Uterine smooth muscle cell (primary cell): ENCODE measurements around the gene TEX10. TPM values are rescaled to one million over a fixed set of nuclear protein-coding genes. Genes with fewer than 3 reads are reported as not detected.

Experiments
- total RNA-seq: library from RNA; depleted of rRNA; stranded (reverse); fragments of >200 nt; gene quantifications from 2 replicates; pipeline ENCODE4 v1.2.3, GENCODE V29; 2014

Gene TEX10
- 40.2 and 44.5 TPM in 2 replicates for total RNA-seq

DNA sequence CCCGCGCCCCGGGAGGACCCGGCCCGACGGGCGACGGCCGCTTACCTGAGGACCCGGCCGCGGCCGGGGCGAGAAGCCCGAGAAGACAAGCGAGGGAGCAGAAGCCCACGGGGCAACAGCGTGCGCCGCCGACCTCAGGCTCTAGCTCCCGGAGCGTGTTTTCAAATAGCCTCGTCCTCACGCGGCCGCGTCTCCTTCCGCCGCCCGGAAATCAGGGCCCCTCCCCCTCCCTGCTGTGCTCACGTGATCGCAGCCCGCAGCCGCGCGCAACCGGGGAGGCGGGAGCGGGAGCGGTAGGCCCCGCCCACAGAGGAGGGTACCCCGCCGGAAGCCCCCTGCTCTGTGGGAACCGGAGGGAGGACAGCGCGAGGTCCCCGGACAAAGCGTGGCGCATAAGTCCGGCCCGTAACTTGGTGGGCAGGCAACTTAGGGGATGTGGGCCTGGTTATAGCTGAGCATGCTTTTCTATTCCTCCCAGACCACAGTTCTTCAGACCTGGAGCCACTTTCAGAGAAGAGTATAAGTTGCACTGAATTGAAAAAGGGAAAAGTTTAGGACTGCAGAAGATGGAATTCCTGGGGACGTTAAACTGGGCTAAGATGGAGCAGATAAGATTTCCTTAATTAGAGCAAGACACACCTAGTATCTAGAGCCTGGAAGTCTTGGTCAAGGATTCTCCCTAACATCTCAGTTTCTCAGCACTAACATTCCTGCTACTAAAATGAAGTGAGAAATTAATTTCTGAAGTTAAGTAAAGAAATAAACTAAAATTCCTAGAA lies at the start of gene TEX10:
Gene TEX10, minus strand, starts transcription at position 216 of the 779 bp plus-strand sequence. CDS start 3,579 bp downstream, outside the sequence.

Other genes starting within 250 kb of the TEX10 start
- 83.2 and 99.1 TPM in 2 replicates for gene MSANTD3, start 74.2 kb upstream of the TEX10 start, total RNA-seq
- 1.5 and 2.5 TPM in 2 replicates for gene TMEFF1, start 120.2 kb upstream of the TEX10 start, total RNA-seq
- gene CAVIN4, start 225.1 kb upstream of the TEX10 start, total RNA-seq: 0.89 and 1.6 TPM in 2 replicates